Adrenal gland (tissue), 5 donors: ENCODE results near the gene SLC22A15.

Experiments
- CTCF ChIP-seq, 6 experiments: fragments of 450-650 bp in 4 of 6; fragments of 200-600 bp in 2 of 6; sonication (generic) in 1 of 6; IDR thresholded peaks; 1 replicate in 5 of 6; 2 replicates in 1 of 6; pipeline versions ENCODE4 v1.5.1 to v1.8.0; 2016 to 2021; ENCODE audit warnings: antibody characterized with exemption in 6 of 6, mild to moderate bottlenecking in 2 of 6, moderate library complexity in 1 of 6
- POLR2A ChIP-seq, 2 donors: fragments of 450-650 bp; IDR thresholded peaks; one replicate each; pipeline ENCODE4 v1.6.1; 2017; ENCODE audit warnings: antibody characterized with exemption in 2 of 2, mild to moderate bottlenecking in 2 of 2, moderate library complexity in 1 of 2
- donor health status: DM: no; HTN: no; CAD: no.

- TF ChIP-seq POLR2A (IDR thresholded peaks at IDR 0.05) (no peak), CTCF (IDR thresholded peaks at IDR 0.05) (no peak)
Observed at GRCh38 chr1:116092752-116093489, 116.6 kb downstream of the SLC22A15 start.
